Lower lobe of right lung (tissue), 2 donors: ENCODE data around the gene TRIP13. TPM values are rescaled to one million over a fixed set of nuclear protein-coding genes. Genes with fewer than 3 reads are reported as not detected.

Source experiments
- ATAC-seq, 2 donors: fragments of 200-7000 bp; cut with Tn5 transposase; one replicate each; pipeline ENCODE4 v1.9.1; 2020 to 2022; ENCODE audit warnings: mild to moderate bottlenecking in 2 of 2, moderate library complexity in 2 of 2
- DNase-seq: peaks from one replicate; pipeline ENCODE4 v3.0.0-alpha.2; 2020
- H3K27ac ChIP-seq: fragments of 200-600 bp; one replicate; pipeline ENCODE4 v1.8.0; 2022
- H3K27me3 ChIP-seq: fragments of 200-600 bp; one replicate; pipeline ENCODE4 v1.8.0; 2022; ENCODE audit warnings: low read depth
- H3K36me3 ChIP-seq: fragments of 200-600 bp; one replicate; pipeline ENCODE4 v1.8.0; 2022; ENCODE audit warnings: mild to moderate bottlenecking
- H3K4me1 ChIP-seq: fragments of 200-600 bp; one replicate; pipeline ENCODE4 v1.8.0; 2022
- H3K4me3 ChIP-seq: fragments of 200-600 bp; one replicate; pipeline ENCODE4 v1.8.0; 2022; ENCODE audit warnings: mild to moderate bottlenecking
- H3K9me3 ChIP-seq: fragments of 200-600 bp; one replicate; pipeline ENCODE4 v1.8.0; 2022
- intact Hi-C: fragments of 100-400 bp; cut with DNase I; formaldehyde crosslinking; loops from one replicate; pipeline ENCODE4 v1.11.0; 2022
- total RNA-seq: library from RNA; stranded (reverse); fragmentation: NEBNext Ultra II Directional; extraction: Animal tissue kit (Norgen Biotek cat#: 25700); gene quantifications from one replicate; pipeline ENCODE4 v1.2.1, GENCODE V29; 2021
- TF ChIP-seq, protein P1 (sequence below): fragments of 200-600 bp; IDR thresholded peaks from one replicate; pipeline ENCODE4 v1.8.0; 2022; ENCODE audit warnings: antibody characterized with exemption, mild to moderate bottlenecking
- donor health status: DM: no; HTN: yes; CAD: no; lungs with severe emphysema.

TRIP13 gene
- total RNA-seq, 1 donor from 2014 or later = 1.0 TPM

DNA sequence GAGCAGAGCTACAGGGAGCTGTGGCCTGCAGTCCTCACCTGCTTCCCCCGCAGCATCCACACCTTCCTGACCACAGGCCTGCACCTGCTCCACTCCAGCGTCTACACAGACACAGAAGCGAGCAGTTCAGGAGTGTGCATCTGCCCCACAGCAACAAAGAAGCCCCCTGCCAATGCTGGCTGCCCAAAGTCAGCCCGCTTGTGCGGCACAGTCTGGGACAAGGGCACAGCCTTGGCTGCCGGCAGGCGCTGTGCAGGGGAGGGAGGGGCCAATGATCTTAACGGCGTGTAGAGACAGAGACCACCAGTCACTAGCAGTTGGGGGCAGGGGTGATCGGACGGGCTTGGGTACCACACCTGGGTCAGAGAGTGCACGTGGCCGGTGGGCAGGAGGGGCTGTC is 6.6 kb upstream of the TRIP13 start:
- TF ChIP-seq, protein P1, sequence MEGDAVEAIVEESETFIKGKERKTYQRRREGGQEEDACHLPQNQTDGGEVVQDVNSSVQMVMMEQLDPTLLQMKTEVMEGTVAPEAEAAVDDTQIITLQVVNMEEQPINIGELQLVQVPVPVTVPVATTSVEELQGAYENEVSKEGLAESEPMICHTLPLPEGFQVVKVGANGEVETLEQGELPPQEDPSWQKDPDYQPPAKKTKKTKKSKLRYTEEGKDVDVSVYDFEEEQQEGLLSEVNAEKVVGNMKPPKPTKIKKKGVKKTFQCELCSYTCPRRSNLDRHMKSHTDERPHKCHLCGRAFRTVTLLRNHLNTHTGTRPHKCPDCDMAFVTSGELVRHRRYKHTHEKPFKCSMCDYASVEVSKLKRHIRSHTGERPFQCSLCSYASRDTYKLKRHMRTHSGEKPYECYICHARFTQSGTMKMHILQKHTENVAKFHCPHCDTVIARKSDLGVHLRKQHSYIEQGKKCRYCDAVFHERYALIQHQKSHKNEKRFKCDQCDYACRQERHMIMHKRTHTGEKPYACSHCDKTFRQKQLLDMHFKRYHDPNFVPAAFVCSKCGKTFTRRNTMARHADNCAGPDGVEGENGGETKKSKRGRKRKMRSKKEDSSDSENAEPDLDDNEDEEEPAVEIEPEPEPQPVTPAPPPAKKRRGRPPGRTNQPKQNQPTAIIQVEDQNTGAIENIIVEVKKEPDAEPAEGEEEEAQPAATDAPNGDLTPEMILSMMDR = no peak
- Histone ChIP-seq H3K27ac (no peak overlapping the region), H3K27me3 (no peaks in the 10 kb centered on the region), H3K9me3 (no peaks in the 10 kb centered on the region), H3K4me1 (peaks cover 8% of the 10 kb centered on the region), H3K36me3 (peaks cover 93% of the 10 kb centered on the region), H3K4me3 (no peak overlapping the region)
- no peak for DNase-seq
- intact Hi-C loops = no loop called here
- no peak for ATAC-seq

DNA sequence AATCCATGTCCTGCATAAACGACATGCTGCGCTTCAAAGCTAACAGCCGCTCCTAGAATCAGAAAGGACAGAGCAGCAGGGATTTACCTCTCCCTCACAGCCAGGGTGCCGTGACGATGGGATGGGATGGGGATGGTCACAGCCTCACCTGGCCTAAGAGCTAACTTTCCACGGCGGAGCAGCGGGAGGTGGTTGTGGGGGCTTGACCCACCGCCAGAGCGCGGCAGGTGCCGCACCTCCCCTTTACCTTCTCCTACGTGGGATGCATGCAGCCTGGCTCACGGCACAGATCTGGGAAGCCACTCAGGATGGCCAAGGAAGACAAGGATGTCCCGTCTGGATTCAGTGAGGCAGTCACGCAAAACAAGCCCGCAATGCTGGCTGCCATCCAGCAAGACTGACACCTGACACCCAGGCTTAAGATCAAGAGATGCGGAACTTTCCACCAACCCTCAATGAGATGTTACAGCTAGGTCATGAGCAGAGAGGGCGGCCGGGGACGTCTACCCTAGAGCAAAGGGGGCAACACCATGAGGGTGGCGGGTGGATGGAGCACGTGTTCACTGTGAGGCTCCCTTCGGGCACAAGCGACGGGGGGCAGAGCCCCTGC is 5.9 kb upstream of the TRIP13 start:
- no peaks in the 10 kb centered on the region for H3K27me3 ChIP-seq
- no peaks in the 10 kb centered on the region for H3K9me3 ChIP-seq
- H3K27ac ChIP-seq = no peak overlapping the region
- H3K4me3 ChIP-seq = no peak overlapping the region
- intact Hi-C loops = no loop called here
- peaks cover 16% of the 10 kb centered on the region for H3K4me1 ChIP-seq
- TF ChIP-seq, protein P1 = no peak
- DNase-seq = no peak
- ATAC-seq = no peak
- peaks cover 90% of the 10 kb centered on the region for H3K36me3 ChIP-seq

DNA sequence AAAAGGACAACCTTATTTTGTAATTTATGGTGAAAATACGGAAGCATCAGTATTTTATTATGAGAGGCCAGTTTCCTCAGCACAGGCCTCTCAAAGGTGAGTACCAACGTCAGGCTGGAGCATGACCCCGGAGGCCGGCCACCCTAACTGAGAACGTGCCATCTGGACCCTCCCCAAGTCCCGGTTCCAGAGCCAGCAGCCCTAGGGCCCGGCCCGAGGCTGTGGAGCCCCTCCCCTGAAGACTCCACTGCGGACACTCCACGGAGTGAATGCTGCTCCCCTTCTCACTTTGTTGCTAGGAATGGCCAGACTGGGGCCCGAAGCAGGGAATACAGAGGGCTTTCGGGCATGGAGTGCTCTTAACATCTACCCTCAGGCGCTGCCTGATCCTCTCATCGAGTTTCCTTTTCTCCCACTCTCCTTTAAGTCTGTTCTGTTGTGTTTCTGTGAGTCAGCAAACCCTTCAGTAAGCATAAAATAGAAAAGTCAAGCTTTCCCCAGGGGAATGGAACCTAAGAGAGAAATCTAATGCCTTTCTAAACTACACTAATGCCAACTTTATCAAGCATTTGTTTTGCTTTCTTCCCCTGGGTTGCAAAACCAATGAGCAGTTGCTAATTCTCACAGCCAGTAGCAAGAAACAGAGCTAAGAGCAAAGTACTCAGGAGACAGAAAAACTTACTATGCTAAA is 4.6 kb upstream of the TRIP13 start:
- peaks cover 83% of the 10 kb centered on the region for H3K36me3 ChIP-seq
- no peaks in the 10 kb centered on the region for H3K27me3 ChIP-seq
- no peaks in the 10 kb centered on the region for H3K9me3 ChIP-seq
- ATAC-seq = no peak
- no peak for DNase-seq
- peaks cover 19% of the 10 kb centered on the region for H3K4me1 ChIP-seq
- no peak overlapping the region for H3K27ac ChIP-seq
- intact Hi-C loops = no loop called here
- TF ChIP-seq, protein P1 = no peak
- H3K4me3 ChIP-seq = no peak overlapping the region

DNA sequence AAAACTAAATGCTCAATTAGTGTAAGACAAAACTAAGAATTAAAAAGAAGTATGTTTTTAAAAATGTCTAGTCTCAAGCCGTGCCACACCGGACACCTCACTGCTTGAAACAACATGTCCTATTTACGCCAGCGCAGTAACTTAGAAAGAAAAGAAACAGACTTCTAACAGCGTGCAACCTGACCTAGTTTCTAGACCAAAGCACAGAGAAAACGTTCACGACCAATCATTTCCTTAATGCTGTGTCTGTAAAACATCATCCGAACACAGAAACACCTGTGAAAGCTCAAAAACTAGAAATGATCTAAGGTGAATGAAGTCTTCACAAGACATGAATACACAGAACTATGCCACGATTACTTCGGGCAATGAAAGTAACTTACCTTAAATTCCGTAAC is 4.0 kb upstream of the TRIP13 start:
- DNase-seq (no peak), ATAC-seq (no peak)
- Histone ChIP-seq H3K9me3 (no peaks in the 10 kb centered on the region), H3K36me3 (peaks cover 78% of the 10 kb centered on the region), H3K4me1 (peaks cover 24% of the 10 kb centered on the region), H3K27me3 (no peaks in the 10 kb centered on the region), H3K4me3 (no peak overlapping the region), H3K27ac (no peak overlapping the region)
- intact Hi-C loops = no loop called here
- TF ChIP-seq, protein P1 = no peak

DNA sequence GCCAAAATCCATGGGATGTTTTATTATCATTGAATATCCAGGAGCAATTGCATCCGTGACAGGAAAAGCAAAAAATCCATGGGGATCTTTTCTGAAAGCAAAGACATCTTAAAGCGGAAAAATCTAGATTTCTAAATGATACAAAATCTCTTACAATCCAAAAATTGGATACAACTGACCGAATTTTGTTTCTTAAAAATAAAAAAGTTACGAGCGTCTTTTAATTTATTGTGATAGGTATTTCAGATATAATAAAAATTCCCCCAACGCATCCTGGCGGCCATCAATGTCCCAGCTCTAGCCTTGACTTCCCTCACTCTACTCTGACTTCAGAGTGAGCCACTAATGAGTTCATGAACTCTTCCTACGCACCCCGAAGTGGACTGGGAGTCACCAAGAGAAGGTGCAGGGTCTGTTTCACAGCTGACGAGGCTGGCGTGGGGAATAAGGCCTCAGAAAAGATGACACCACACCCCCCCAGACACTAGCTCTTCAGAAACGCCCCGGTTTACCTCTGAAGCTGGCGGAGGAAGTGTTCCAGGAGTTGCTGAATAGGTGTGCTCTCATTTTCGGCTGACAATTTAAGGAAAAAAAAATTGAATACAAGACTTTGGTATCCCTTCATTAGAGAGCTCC is 3.5 kb upstream of the TRIP13 start:
- TF ChIP-seq, protein P1 = no peak
- H3K4me3 ChIP-seq = no peak overlapping the region
- DNase-seq (no peak), ATAC-seq (no peak)
- no peaks in the 10 kb centered on the region for H3K9me3 ChIP-seq
- H3K27ac ChIP-seq = no peak overlapping the region
- H3K27me3 ChIP-seq = no peaks in the 10 kb centered on the region
- peaks cover 24% of the 10 kb centered on the region for H3K4me1 ChIP-seq
- peaks cover 72% of the 10 kb centered on the region for H3K36me3 ChIP-seq
- intact Hi-C loops = no loop called here
